Parathyroid adenoma (tissue), 2 donors: ENCODE measurements around the gene FUOM.

Source experiments
- H2AFZ ChIP-seq: fragments of 300-600 bp; sonication (generic); one replicate; pipeline ENCODE4 v1.7.0; 2017; ENCODE audit warnings: antibody characterized with exemption, mild to moderate bottlenecking
- H3K27ac ChIP-seq: fragments of 300-600 bp; sonication (generic); one replicate; pipeline ENCODE4 v1.7.0; 2017
- H3K27me3 ChIP-seq: fragments of 300-600 bp; sonication (generic); one replicate; pipeline ENCODE4 v1.7.0; 2017; ENCODE audit warnings: low read length; ENCODE audit not compliant: control insufficient read depth, insufficient read depth
- H3K36me3 ChIP-seq: fragments of 300-600 bp; sonication (generic); one replicate; pipeline ENCODE4 v1.7.0; 2017; ENCODE audit warnings: low read length; ENCODE audit not compliant: control insufficient read depth, insufficient read depth
- H3K4me1 ChIP-seq: fragments of 300-600 bp; sonication (generic); one replicate; pipeline ENCODE4 v1.7.0; 2017; ENCODE audit warnings: control low read depth
- H3K4me2 ChIP-seq: fragments of 300-600 bp; sonication (generic); one replicate; pipeline ENCODE4 v1.7.0; 2017; ENCODE audit warnings: low read length
- H3K4me3 ChIP-seq: fragments of 300-600 bp; sonication (generic); one replicate; pipeline ENCODE4 v1.7.0; 2017; ENCODE audit warnings: low read depth, low read length
- H3K79me2 ChIP-seq: fragments of 300-600 bp; sonication (generic); one replicate; pipeline ENCODE4 v1.7.0; 2017; ENCODE audit warnings: control low read depth
- H3K9ac ChIP-seq: fragments of 300-600 bp; sonication (generic); one replicate; pipeline ENCODE4 v1.7.0; 2017; ENCODE audit warnings: mild to moderate bottlenecking
- H3K9me3 ChIP-seq: fragments of 300-600 bp; sonication (generic); one replicate; pipeline ENCODE4 v1.7.0; 2017; ENCODE audit warnings: low read length; ENCODE audit not compliant: control insufficient read depth
- TF ChIP-seq, protein P1 (sequence below): fragments of 300-600 bp; sonication (generic); IDR thresholded peaks from one replicate; pipeline ENCODE4 v1.7.0; 2017; ENCODE audit warnings: antibody characterized with exemption, mild to moderate bottlenecking
- donor health status: primary hyperparathyroidism.

FUOM gene

DNA sequence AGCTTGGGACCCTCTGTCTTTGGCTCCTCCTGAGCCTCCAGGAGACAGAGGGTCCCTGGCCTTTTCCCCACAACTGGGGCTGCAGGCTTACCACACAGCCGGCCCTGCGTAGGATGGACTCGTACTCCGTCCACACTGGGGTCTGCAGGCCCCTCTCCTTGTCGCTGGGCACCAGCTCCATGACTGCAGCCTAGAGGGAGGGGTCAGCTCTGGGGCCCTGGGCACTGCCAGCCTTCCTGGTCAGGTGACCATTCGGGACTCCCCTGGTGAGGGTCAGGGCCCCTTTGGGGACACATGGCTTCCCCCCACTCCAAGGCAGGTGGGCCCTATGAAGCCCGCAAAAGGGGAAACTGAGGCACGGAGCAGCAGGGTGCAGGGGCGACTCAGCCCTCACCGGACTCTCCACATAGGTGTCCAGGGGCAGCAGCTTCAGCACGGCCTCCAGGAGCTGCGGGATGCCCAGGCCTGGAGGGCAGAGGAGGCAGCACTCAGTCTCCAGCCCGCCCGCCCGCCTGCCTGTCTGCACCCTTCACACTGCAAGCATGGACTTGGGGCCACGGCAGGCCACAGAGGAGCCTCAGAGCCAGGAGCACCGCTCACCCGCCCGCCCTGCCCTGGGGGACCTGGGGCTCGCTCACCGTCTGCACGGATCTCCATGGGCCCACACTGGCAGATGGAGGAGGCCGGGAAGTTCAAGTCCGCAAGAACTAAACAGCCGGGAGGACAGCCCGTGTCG, 1.1 kb downstream of the FUOM start:
- no peaks in the 10 kb centered on the region for H3K27me3 ChIP-seq
- H3K9me3 ChIP-seq = no peaks in the 10 kb centered on the region
- peaks cover 6% of the 10 kb centered on the region for H3K4me1 ChIP-seq
- no peak overlapping the region for H3K9ac ChIP-seq
- H3K36me3 ChIP-seq = no peaks in the 10 kb centered on the region
- H3K79me2 ChIP-seq = no peaks in the 10 kb centered on the region
- peak overlapping the region; percentile 65 for H3K4me2 ChIP-seq
- peak overlapping the region; percentile 74 for H2AFZ ChIP-seq
- H3K4me3 ChIP-seq = peak overlapping the region; percentile 50
- no peak overlapping the region for H3K27ac ChIP-seq
- TF ChIP-seq, protein P1, sequence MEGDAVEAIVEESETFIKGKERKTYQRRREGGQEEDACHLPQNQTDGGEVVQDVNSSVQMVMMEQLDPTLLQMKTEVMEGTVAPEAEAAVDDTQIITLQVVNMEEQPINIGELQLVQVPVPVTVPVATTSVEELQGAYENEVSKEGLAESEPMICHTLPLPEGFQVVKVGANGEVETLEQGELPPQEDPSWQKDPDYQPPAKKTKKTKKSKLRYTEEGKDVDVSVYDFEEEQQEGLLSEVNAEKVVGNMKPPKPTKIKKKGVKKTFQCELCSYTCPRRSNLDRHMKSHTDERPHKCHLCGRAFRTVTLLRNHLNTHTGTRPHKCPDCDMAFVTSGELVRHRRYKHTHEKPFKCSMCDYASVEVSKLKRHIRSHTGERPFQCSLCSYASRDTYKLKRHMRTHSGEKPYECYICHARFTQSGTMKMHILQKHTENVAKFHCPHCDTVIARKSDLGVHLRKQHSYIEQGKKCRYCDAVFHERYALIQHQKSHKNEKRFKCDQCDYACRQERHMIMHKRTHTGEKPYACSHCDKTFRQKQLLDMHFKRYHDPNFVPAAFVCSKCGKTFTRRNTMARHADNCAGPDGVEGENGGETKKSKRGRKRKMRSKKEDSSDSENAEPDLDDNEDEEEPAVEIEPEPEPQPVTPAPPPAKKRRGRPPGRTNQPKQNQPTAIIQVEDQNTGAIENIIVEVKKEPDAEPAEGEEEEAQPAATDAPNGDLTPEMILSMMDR = no peak

DNA sequence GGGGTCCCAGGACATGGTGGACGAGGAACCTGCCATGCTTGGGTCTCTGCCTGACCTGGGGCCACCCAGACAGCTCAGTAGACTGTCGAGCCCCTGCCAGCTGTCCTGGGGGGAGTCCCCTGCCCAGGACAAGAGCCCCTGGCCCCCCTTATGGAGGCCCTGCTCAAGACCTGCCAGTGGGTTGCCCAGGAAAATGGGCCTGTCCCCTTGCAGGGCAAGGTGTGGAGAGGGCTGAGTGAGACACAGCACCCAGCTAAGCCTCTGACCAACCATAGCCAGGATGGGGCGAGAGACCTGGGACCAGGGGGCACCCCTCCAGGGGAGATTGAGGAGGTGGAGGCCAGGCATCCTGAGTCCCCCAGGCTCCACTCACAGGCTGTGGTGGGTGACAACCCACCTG, 1.8 kb downstream of the FUOM start:
- H3K4me3 ChIP-seq = no peak overlapping the region

DNA sequence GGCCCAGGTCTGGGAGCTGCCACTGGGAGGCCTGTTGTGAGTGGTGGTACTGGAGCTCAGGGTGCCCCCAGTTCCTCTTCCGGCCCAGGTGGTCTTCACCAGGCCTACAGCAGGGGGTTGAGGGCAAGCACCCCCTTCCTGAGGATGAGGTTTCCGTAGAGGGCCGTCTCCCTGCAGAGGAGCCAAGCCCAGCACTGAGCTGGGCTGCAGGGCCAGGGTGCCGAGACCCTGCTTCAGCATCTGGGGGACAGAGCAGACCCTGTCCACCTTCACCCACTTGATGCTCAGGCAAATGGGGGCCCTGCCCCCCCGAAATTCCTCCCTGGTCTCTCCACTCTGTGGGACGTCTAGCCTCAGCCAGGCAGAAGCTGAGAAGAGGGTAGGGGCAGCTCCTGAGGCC, 2.6 kb downstream of the FUOM start:
- H3K36me3 ChIP-seq = no peaks in the 10 kb centered on the region
- peaks cover 6% of the 10 kb centered on the region for H3K4me1 ChIP-seq
- H3K9ac ChIP-seq = no peak overlapping the region
- H3K4me2 ChIP-seq = no peak overlapping the region
- no peak overlapping the region for H3K4me3 ChIP-seq
- TF ChIP-seq, protein P1 = no peak
- H3K79me2 ChIP-seq = no peaks in the 10 kb centered on the region
- H2AFZ ChIP-seq = no peak overlapping the region
- no peaks in the 10 kb centered on the region for H3K27me3 ChIP-seq
- H3K27ac ChIP-seq = no peak overlapping the region
- H3K9me3 ChIP-seq = no peaks in the 10 kb centered on the region

More for the DNA sequence above, 1.8 kb downstream of the FUOM start:
- Histone ChIP-seq H3K4me1 (peaks cover 6% of the 10 kb centered on the region), H3K4me2 (no peak overlapping the region), H3K27ac (no peak overlapping the region), H3K27me3 (no peaks in the 10 kb centered on the region), H3K9me3 (no peaks in the 10 kb centered on the region), H2AFZ (no peak overlapping the region), H3K9ac (no peak overlapping the region), H3K79me2 (no peaks in the 10 kb centered on the region), H3K36me3 (no peaks in the 10 kb centered on the region)
- TF ChIP-seq, protein P1 = no peak

DNA sequence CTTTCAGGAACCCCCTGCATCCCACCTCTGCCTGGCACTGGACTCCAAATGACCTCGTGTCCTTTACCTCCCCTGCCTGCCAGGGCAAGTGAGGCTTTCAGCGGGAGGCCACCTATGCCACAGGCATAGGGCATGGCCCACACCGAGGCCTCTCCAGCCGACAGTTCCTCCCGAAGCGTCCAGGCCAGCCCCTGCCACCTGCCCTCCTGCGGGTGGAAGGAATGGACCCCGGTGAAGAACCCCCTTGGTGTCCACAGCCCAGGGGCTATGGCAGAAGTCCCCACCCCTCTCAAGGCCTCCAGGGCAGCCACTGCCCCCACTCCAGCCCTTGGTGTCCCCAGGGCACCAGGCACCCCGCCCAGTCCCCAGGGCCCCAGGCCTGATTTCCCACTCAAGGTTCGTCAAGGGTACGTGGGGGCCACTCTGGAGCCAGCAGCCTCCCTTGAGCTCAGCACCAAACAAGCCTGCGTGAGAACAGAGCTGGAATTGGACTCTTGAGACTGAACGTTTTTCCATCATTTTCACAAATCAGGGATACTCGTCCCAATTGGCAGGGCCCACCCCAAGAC, 3.1 kb downstream of the FUOM start:
- Histone ChIP-seq H3K36me3 (no peaks in the 10 kb centered on the region), H3K27ac (no peak overlapping the region), H3K27me3 (no peaks in the 10 kb centered on the region), H2AFZ (no peak overlapping the region), H3K4me1 (peaks cover 3% of the 10 kb centered on the region), H3K9ac (no peak overlapping the region), H3K4me3 (no peak overlapping the region), H3K4me2 (no peak overlapping the region), H3K79me2 (no peaks in the 10 kb centered on the region), H3K9me3 (no peaks in the 10 kb centered on the region)
- TF ChIP-seq, protein P1 = no peak
